Parathyroid adenoma (tissue), 2 donors: ENCODE measurements around the gene MCC.

ENCODE experiments used
- H2AFZ ChIP-seq: fragments of 300-600 bp; sonication (generic); one replicate; pipeline ENCODE4 v1.7.0; 2017; ENCODE audit warnings: antibody characterized with exemption, mild to moderate bottlenecking
- H3K27ac ChIP-seq: fragments of 300-600 bp; sonication (generic); one replicate; pipeline ENCODE4 v1.7.0; 2017
- H3K27me3 ChIP-seq: fragments of 300-600 bp; sonication (generic); one replicate; pipeline ENCODE4 v1.7.0; 2017; ENCODE audit warnings: low read length; ENCODE audit not compliant: control insufficient read depth, insufficient read depth
- H3K36me3 ChIP-seq: fragments of 300-600 bp; sonication (generic); one replicate; pipeline ENCODE4 v1.7.0; 2017; ENCODE audit warnings: low read length; ENCODE audit not compliant: control insufficient read depth, insufficient read depth
- H3K4me1 ChIP-seq: fragments of 300-600 bp; sonication (generic); one replicate; pipeline ENCODE4 v1.7.0; 2017; ENCODE audit warnings: control low read depth
- H3K4me2 ChIP-seq: fragments of 300-600 bp; sonication (generic); one replicate; pipeline ENCODE4 v1.7.0; 2017; ENCODE audit warnings: low read length
- H3K4me3 ChIP-seq: fragments of 300-600 bp; sonication (generic); one replicate; pipeline ENCODE4 v1.7.0; 2017; ENCODE audit warnings: low read depth, low read length
- H3K79me2 ChIP-seq: fragments of 300-600 bp; sonication (generic); one replicate; pipeline ENCODE4 v1.7.0; 2017; ENCODE audit warnings: control low read depth
- H3K9ac ChIP-seq: fragments of 300-600 bp; sonication (generic); one replicate; pipeline ENCODE4 v1.7.0; 2017; ENCODE audit warnings: mild to moderate bottlenecking
- H3K9me3 ChIP-seq: fragments of 300-600 bp; sonication (generic); one replicate; pipeline ENCODE4 v1.7.0; 2017; ENCODE audit warnings: low read length; ENCODE audit not compliant: control insufficient read depth
- CTCF ChIP-seq: fragments of 300-600 bp; sonication (generic); IDR thresholded peaks from one replicate; pipeline ENCODE4 v1.7.0; 2017; ENCODE audit warnings: antibody characterized with exemption, mild to moderate bottlenecking
- donor health status: primary hyperparathyroidism.

Gene MCC

GRCh38 chr5:113147537-113147936, 340.7 kb downstream of the MCC start:
- no peak overlapping the region for H3K9ac ChIP-seq
- H3K9me3 ChIP-seq = no peaks in the 10 kb centered on the region
- no peak for TF ChIP-seq CTCF
- peak overlapping the region; percentile 42 for H3K4me2 ChIP-seq
- H3K27ac ChIP-seq = peak overlapping the region; percentile 84
- peaks cover 85% of the 10 kb centered on the region for H3K4me1 ChIP-seq
- H3K79me2 ChIP-seq = peaks cover 67% of the 10 kb centered on the region
- no peaks in the 10 kb centered on the region for H3K27me3 ChIP-seq
- no peaks in the 10 kb centered on the region for H3K36me3 ChIP-seq
- no peak overlapping the region for H3K4me3 ChIP-seq
- no peak overlapping the region for H2AFZ ChIP-seq

GRCh38 chr5:113147101-113147508, 341.1 kb downstream of the MCC start:
- no peaks in the 10 kb centered on the region for H3K9me3 ChIP-seq
- no peaks in the 10 kb centered on the region for H3K27me3 ChIP-seq
- no peaks in the 10 kb centered on the region for H3K36me3 ChIP-seq
- peaks cover 62% of the 10 kb centered on the region for H3K79me2 ChIP-seq
- H3K4me3 ChIP-seq = no peak overlapping the region
- H3K4me2 ChIP-seq = peak overlapping the region; percentile 42
- no peak overlapping the region for H3K9ac ChIP-seq
- no peak overlapping the region for H2AFZ ChIP-seq
- peak overlapping the region; percentile 84 for H3K27ac ChIP-seq
- TF ChIP-seq CTCF = no peak
- H3K4me1 ChIP-seq = peaks cover 82% of the 10 kb centered on the region

- no peak overlapping the region for H3K9ac ChIP-seq
- peaks cover 78% of the 10 kb centered on the region for H3K4me1 ChIP-seq
- TF ChIP-seq CTCF = no peak
- peak overlapping the region; percentile 32 for H3K4me3 ChIP-seq
- H3K36me3 ChIP-seq = no peaks in the 10 kb centered on the region
- H3K27ac ChIP-seq = peak overlapping the region; percentile 84
- no peak overlapping the region for H2AFZ ChIP-seq
- H3K4me2 ChIP-seq = peak overlapping the region; percentile 42
- H3K27me3 ChIP-seq = no peaks in the 10 kb centered on the region
- H3K9me3 ChIP-seq = no peaks in the 10 kb centered on the region
- peaks cover 56% of the 10 kb centered on the region for H3K79me2 ChIP-seq
Observed at GRCh38 chr5:113145757-113146387, 342.4 kb downstream of the MCC start.

- TF ChIP-seq CTCF = no peak
- Histone ChIP-seq H3K4me1 (peaks cover 57% of the 10 kb centered on the region), H2AFZ (no peak overlapping the region), H3K4me2 (no peak overlapping the region), H3K27ac (peak overlapping the region; percentile 81), H3K36me3 (no peaks in the 10 kb centered on the region), H3K4me3 (no peak overlapping the region), H3K9ac (no peak overlapping the region), H3K79me2 (peaks cover 52% of the 10 kb centered on the region), H3K9me3 (no peaks in the 10 kb centered on the region), H3K27me3 (no peaks in the 10 kb centered on the region)
Observed at GRCh38 chr5:113142186-113142585, 346.1 kb downstream of the MCC start.
